ENCODE data around the gene USF2.

- TF ChIP-seq, protein P1, sequence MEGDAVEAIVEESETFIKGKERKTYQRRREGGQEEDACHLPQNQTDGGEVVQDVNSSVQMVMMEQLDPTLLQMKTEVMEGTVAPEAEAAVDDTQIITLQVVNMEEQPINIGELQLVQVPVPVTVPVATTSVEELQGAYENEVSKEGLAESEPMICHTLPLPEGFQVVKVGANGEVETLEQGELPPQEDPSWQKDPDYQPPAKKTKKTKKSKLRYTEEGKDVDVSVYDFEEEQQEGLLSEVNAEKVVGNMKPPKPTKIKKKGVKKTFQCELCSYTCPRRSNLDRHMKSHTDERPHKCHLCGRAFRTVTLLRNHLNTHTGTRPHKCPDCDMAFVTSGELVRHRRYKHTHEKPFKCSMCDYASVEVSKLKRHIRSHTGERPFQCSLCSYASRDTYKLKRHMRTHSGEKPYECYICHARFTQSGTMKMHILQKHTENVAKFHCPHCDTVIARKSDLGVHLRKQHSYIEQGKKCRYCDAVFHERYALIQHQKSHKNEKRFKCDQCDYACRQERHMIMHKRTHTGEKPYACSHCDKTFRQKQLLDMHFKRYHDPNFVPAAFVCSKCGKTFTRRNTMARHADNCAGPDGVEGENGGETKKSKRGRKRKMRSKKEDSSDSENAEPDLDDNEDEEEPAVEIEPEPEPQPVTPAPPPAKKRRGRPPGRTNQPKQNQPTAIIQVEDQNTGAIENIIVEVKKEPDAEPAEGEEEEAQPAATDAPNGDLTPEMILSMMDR (optimal IDR thresholded peaks at IDR 0.05 in 1 of 3, IDR thresholded peaks at IDR 0.05 in 1 of 3, conservative IDR thresholded peaks at IDR 0.05 in 1 of 3; ENCODE audit: extremely low read depth in 1 of 3, insufficient read depth in 2 of 3, low read length in 3 of 3), result no peak
- no peak for TF ChIP-seq EZH2 (IDR thresholded peaks at IDR 0.05; ENCODE audit: low read length)
Measured at GRCh38 chr19:35320065-35320713, 51.4 kb downstream of the USF2 start.

Measured in keratinocyte (primary cell).